A549 (cell line): ENCODE data around the gene SEMA5A. TPM values are rescaled to one million over a fixed set of nuclear protein-coding genes. Genes with fewer than 3 reads are reported as not detected.

Source experiments
- ATAC-seq, 2 experiments: fragments of 200-7000 bp in 1 of 2; fragments of >200 bp in 1 of 2; cut with Nextera tagmentation in 1 of 2; cut with Tn5 transposase in 1 of 2; 3 replicates each; pipeline versions ENCODE4 v1.8.0 to v1.9.1; 2018 to 2020; ENCODE audit warnings: mild to moderate bottlenecking in 1 of 2, moderate library complexity in 1 of 2
- CTCF ChIA-PET: fragments of 300-600 bp; sonication (Branson Sonifier 250); formaldehyde crosslinking; extraction: SDS; loops from one replicate; lab custom pipeline; 2021; ENCODE audit warnings: antibody characterized with exemption, inconsistent platforms; lab: Yijun Ruan, JAX
- POLR2A ChIA-PET: fragments of 350-600 bp; formaldehyde crosslinking; extraction: SDS; loops from one replicate; lab custom pipeline; 2021; ENCODE audit warnings: antibody characterized with exemption, inconsistent platforms; lab: Yijun Ruan, JAX
- DNase-seq, 2 experiments: peaks; one replicate each; pipeline versions ENCODE4 v3.0.0 to v3.0.0-alpha.2; 2011 to 2016; ENCODE audit warnings: low read depth in 1 of 2, low spot score in 1 of 2
- FAIRE-seq: peaks from 2 replicates; lab custom pipeline; 2011; peaks lifted over from hg19 to GRCh38; lab: Jason Lieb, UNC
- H3K27ac ChIP-seq, 2 experiments: fragments of >200 bp; sonication (Bioruptor Twin); formaldehyde crosslinking; 3 replicates each; pipeline ENCODE4 v1.5.1; 2016 to 2017
- H3K4me1 ChIP-seq: fragments of >200 bp; sonication (Bioruptor Twin); formaldehyde crosslinking; 3 replicates; pipeline ENCODE4 v1.6.1; 2016
- H3K4me2 ChIP-seq: fragments of >200 bp; sonication (Bioruptor Twin); formaldehyde crosslinking; 3 replicates; pipeline ENCODE4 v1.6.1; 2016
- H3K4me3 ChIP-seq: fragments of >200 bp; sonication (Bioruptor Twin); formaldehyde crosslinking; 3 replicates; pipeline ENCODE4 v1.5.1; 2016
- H3K9me3 ChIP-seq: fragments of >200 bp; sonication (Bioruptor Twin); formaldehyde crosslinking; 3 replicates; pipeline ENCODE4 v1.6.1; 2016
- CBX2 ChIP-seq: fragments of 200-600 bp; sonication (generic); IDR thresholded peaks from 2 replicates; pipeline ENCODE4 v1.6.1; 2016; ENCODE audit warnings: low read depth, mild to moderate bottlenecking, borderline replicate concordance
- CBX8 ChIP-seq: fragments of 200-600 bp; sonication (generic); IDR thresholded peaks from 2 replicates; pipeline ENCODE4 v1.6.1; 2016
- CHD2 ChIP-seq: fragments of 150-350 bp; IDR thresholded peaks from 2 replicates; pipeline ENCODE4 v1.6.1; 2014; ENCODE audit warnings: low read length; ENCODE audit not compliant: partially characterized antibody
- CHD4 ChIP-seq: fragments of 200-600 bp; sonication (generic); IDR thresholded peaks from 2 replicates; pipeline ENCODE4 v1.6.1; 2016; ENCODE audit warnings: antibody characterized with exemption, mild to moderate bottlenecking, borderline replicate concordance
- EHF ChIP-seq: fragments of 250-450 bp; sonication (Bioruptor Pico); IDR thresholded peaks from 2 replicates; pipeline ENCODE4 v1.5.0; 2020; ENCODE audit warnings: mild to moderate bottlenecking
- EHMT2 ChIP-seq: fragments of 200-600 bp; sonication (generic); IDR thresholded peaks from 2 replicates; pipeline ENCODE4 v1.6.1; 2016; ENCODE audit warnings: antibody characterized with exemption, low read depth, mild to moderate bottlenecking, moderate library complexity
- EP300 ChIP-seq, 2 experiments: fragments of >200 bp; sonication (Bioruptor Twin); formaldehyde crosslinking; IDR thresholded peaks; 2 replicates in 1 of 2; 3 replicates in 1 of 2; pipeline ENCODE4 v1.6.1; 2016 to 2017
- FOSB ChIP-seq: fragments of 250-450 bp; sonication (Bioruptor Pico); IDR thresholded peaks from 2 replicates; pipeline ENCODE4 v1.5.0; 2020; ENCODE audit warnings: mild to moderate bottlenecking, moderate library complexity
- HEYL ChIP-seq: fragments of 250-450 bp; sonication (Bioruptor Pico); IDR thresholded peaks from 2 replicates; pipeline ENCODE4 v1.8.0; 2021; ENCODE audit warnings: mild to moderate bottlenecking, moderate library complexity
- HOXA7 ChIP-seq: fragments of 250-450 bp; sonication (Bioruptor Pico); IDR thresholded peaks from 2 replicates; pipeline ENCODE4 v1.5.0; 2020; ENCODE audit warnings: mild to moderate bottlenecking, moderate library complexity
- HOXB5 ChIP-seq: fragments of 250-450 bp; sonication (Bioruptor Pico); IDR thresholded peaks from 2 replicates; pipeline ENCODE4 v1.5.0; 2020; ENCODE audit warnings: mild to moderate bottlenecking, moderate library complexity
- JUNB ChIP-seq: fragments of >200 bp; sonication (Bioruptor Twin); formaldehyde crosslinking; IDR thresholded peaks from 2 replicates; pipeline ENCODE4 v1.6.1; 2016
- KDM5A ChIP-seq: fragments of 200-600 bp; sonication (generic); IDR thresholded peaks from 2 replicates; pipeline ENCODE4 v1.6.1; 2016; ENCODE audit warnings: antibody characterized with exemption, mild to moderate bottlenecking
- MAZ ChIP-seq: fragments of 150-350 bp; IDR thresholded peaks from 2 replicates; pipeline ENCODE4 v1.6.1; 2014; ENCODE audit warnings: antibody characterized with exemption, low read depth, low read length, borderline replicate concordance
- MYC ChIP-seq: IDR thresholded peaks from 2 replicates; pipeline ENCODE4 v1.6.1; 2012; ENCODE audit warnings: mild to moderate bottlenecking, inconsistent platforms, low read length, improper control_type of control experiment, borderline replicate concordance
- NR3C1 ChIP-seq: fragments of >200 bp; sonication (Bioruptor Twin); formaldehyde crosslinking; IDR thresholded peaks from 3 replicates; pipeline ENCODE4 v1.6.1; 2017
- POLR2A ChIP-seq: IDR thresholded peaks from 2 replicates; pipeline ENCODE4 v1.6.1; 2012; ENCODE audit warnings: mild to moderate bottlenecking, low read length
- RCOR1 ChIP-seq: fragments of 150-350 bp; IDR thresholded peaks from 2 replicates; pipeline ENCODE4 v1.6.1; 2014; ENCODE audit warnings: antibody characterized with exemption, low read length, low read depth
- RNF2 ChIP-seq: fragments of 200-600 bp; sonication (generic); IDR thresholded peaks from 2 replicates; pipeline ENCODE4 v1.6.1; 2016; ENCODE audit warnings: low read depth, mild to moderate bottlenecking, antibody characterized with exemption, moderate library complexity, borderline replicate concordance
- ZC3H11A ChIP-seq: fragments of 450-650 bp; IDR thresholded peaks from 2 replicates; pipeline ENCODE4 v1.6.1; 2014; ENCODE audit warnings: antibody characterized with exemption, mild to moderate bottlenecking
- ZSCAN20 ChIP-seq: fragments of 250-450 bp; sonication (Bioruptor Pico); IDR thresholded peaks from 2 replicates; pipeline ENCODE4 v1.8.0; 2022; ENCODE audit warnings: mild to moderate bottlenecking, moderate library complexity
- WGBS: methylation state at CpG from one replicate; pipeline ENCODE4 v1.1.6; 2017; ENCODE audit errors: missing lambda C conversion rate; 5-methylcytosine and 5-hydroxymethylcytosine counted together
- polyA plus RNA-seq, 4 experiments: library from polyadenylated mRNA; depleted of rRNA in 3 of 4; stranded (reverse); fragments of >200 nt; fragmentation: RNase III in 1 of 4; extraction: RNeasy Plus Mini Kit Qiagen cat#74134 plus additional on column Dnase treatment in 1 of 4; gene quantifications; 2 replicates in 3 of 4; 3 replicates in 1 of 4; pipeline ENCODE4 v1.2.3, GENCODE V29; 2011 to 2017
- TF ChIP-seq, protein P1 (sequence below): IDR thresholded peaks from 2 replicates; pipeline ENCODE4 v1.6.1; 2012
- TF ChIP-seq, protein P2 (sequence below): fragments of >200 bp; sonication (Bioruptor Twin); formaldehyde crosslinking; IDR thresholded peaks from 3 replicates; pipeline ENCODE4 v1.6.1; 2016
- TF ChIP-seq, protein P3 (sequence below): fragments of 250-450 bp; sonication (Bioruptor Pico); IDR thresholded peaks from 2 replicates; pipeline ENCODE4 v1.5.0; 2020; ENCODE audit warnings: low read depth, mild to moderate bottlenecking, moderate library complexity
- TF ChIP-seq, protein P4 (sequence below): fragments of 200-600 bp; sonication (generic); IDR thresholded peaks from 2 replicates; pipeline ENCODE4 v1.6.1; 2016; ENCODE audit warnings: antibody characterized with exemption, mild to moderate bottlenecking, moderate library complexity
- TF ChIP-seq, protein P5 (sequence below): fragments of >200 bp; sonication (Bioruptor Twin); formaldehyde crosslinking; IDR thresholded peaks from 2 replicates; pipeline ENCODE4 v1.6.1; 2016
- TF ChIP-seq, protein P6 (sequence below): fragments of 450-650 bp; IDR thresholded peaks from 2 replicates; pipeline ENCODE4 v1.6.1; 2014; ENCODE audit warnings: antibody characterized with exemption
- TF ChIP-seq, protein P7 (sequence below): fragments of >200 bp; sonication (Bioruptor Twin); formaldehyde crosslinking; IDR thresholded peaks from 3 replicates; pipeline ENCODE4 v1.5.1; 2016

The SEMA5A gene
- polyA plus RNA-seq, 2 of the 4 experiments (the other 2 are of a cell fraction) = not detected

DNA sequence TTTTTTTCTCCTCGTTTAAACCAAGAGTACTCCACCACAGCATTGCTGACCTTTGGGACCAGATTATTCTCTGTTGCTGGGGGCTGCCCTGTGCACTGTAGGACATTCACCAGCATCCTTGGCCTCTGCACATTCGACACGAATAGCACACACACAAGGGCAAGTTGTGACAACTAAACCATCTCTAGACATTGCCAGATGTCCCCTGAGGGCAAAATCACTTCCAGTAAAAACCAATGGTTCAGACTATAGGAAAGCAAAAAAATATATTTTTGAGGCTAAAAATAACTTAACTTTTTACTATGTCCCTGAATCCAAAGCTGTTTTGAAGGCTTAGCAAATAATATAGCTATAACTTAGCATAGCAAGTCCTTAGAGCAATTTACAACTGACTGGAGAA, 65.9 kb downstream of the SEMA5A start:
- Histone ChIP-seq H3K27ac (no peak overlapping the region), H3K4me1 (no peaks in the 10 kb centered on the region), H3K4me3 (no peak overlapping the region), H3K9me3 (no peaks in the 10 kb centered on the region), H3K4me2 (no peak overlapping the region)
- POLR2A ChIA-PET = no interaction called here
- CTCF ChIA-PET = no interaction called here
- FAIRE-seq = no peak
- no peak for DNase-seq
- WGBS = 2% methylated on average over 3 of the region's 3 CpGs
- TF ChIP-seq, protein P1, sequence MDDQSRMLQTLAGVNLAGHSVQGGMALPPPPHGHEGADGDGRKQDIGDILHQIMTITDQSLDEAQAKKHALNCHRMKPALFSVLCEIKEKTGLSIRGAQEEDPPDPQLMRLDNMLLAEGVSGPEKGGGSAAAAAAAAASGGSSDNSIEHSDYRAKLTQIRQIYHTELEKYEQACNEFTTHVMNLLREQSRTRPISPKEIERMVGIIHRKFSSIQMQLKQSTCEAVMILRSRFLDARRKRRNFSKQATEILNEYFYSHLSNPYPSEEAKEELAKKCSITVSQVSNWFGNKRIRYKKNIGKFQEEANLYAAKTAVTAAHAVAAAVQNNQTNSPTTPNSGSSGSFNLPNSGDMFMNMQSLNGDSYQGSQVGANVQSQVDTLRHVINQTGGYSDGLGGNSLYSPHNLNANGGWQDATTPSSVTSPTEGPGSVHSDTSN = no peak
- TF ChIP-seq, protein P2, sequence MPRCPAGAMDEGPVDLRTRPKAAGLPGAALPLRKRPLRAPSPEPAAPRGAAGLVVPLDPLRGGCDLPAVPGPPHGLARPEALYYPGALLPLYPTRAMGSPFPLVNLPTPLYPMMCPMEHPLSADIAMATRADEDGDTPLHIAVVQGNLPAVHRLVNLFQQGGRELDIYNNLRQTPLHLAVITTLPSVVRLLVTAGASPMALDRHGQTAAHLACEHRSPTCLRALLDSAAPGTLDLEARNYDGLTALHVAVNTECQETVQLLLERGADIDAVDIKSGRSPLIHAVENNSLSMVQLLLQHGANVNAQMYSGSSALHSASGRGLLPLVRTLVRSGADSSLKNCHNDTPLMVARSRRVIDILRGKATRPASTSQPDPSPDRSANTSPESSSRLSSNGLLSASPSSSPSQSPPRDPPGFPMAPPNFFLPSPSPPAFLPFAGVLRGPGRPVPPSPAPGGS = no peak
- TF ChIP-seq KDM5A (no peak), CBX8 (no peak), ZSCAN20 (CRISPR knock-in tag) (no peak), EHMT2 (no peak), HOXA7 (CRISPR knock-in tag) (no peak), RCOR1 (no peak), POLR2A (no peak), MAZ (no peak), ZC3H11A (no peak), CHD2 (no peak), EP300 (IDR thresholded peaks at IDR 0.05) (no peak), MYC (no peak)
- TF ChIP-seq, protein P3, sequence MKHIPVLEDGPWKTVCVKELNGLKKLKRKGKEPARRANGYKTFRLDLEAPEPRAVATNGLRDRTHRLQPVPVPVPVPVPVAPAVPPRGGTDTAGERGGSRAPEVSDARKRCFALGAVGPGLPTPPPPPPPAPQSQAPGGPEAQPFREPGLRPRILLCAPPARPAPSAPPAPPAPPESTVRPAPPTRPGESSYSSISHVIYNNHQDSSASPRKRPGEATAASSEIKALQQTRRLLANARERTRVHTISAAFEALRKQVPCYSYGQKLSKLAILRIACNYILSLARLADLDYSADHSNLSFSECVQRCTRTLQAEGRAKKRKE (CRISPR knock-in tag) = no peak
- ATAC-seq = no peak

DNA sequence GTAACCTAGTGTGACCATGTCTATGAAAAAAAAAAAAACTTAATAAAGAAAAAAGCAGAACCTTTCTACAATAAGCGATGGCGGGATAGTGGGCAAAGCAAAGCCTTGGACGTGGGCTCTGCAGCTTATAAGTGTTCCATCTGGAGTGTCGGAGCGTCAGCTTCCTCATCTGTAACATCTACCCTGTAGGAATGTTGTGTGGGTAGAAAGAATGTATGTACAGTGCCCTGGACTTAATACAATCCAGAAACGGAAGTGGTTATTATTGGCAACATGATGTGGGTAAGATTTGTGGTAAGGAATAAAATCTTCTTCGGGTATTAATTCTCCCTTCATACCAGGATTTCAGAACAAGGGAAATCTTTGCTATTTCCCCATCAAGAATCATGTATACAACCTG, 66.5 kb downstream of the SEMA5A start:
- WGBS = 24% methylated on average over 7 of the region's 7 CpGs

DNA sequence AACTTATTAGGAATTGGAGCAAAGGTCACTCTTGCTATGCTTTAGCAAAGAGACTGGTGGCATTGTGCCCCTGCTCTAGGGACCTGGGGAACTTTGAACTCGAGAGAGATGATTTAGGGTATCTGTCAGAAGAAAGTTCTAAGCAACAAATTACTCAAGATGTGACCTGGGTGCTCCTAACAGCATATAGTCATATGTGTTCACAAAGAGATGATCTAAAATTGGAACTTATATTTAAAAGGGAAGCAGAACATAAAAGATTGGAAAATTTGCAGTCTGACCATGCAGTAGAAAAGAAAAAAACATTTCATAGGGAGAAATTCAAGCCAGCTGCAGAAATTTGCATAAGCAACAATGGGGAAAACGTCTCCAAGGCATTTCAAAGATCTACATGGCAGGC, 68.3 kb downstream of the SEMA5A start:
- DNase-seq = no peak
- ChIA-PET POLR2A (no interaction called here), CTCF (no interaction called here)
- ATAC-seq = no peak
- FAIRE-seq = no peak
- Histone ChIP-seq H3K4me3 (no peak overlapping the region), H3K9me3 (no peaks in the 10 kb centered on the region), H3K4me1 (no peaks in the 10 kb centered on the region), H3K27ac (no peak overlapping the region), H3K4me2 (no peak overlapping the region)
- WGBS = 0% methylated on average over 2 of the region's 2 CpGs
- no peak for TF ChIP-seq RNF2
- TF ChIP-seq EP300 (IDR thresholded peaks at IDR 0.05) = no peak
- TF ChIP-seq EHMT2 = no peak
- TF ChIP-seq CHD4 = no peak
- TF ChIP-seq, protein P4, sequence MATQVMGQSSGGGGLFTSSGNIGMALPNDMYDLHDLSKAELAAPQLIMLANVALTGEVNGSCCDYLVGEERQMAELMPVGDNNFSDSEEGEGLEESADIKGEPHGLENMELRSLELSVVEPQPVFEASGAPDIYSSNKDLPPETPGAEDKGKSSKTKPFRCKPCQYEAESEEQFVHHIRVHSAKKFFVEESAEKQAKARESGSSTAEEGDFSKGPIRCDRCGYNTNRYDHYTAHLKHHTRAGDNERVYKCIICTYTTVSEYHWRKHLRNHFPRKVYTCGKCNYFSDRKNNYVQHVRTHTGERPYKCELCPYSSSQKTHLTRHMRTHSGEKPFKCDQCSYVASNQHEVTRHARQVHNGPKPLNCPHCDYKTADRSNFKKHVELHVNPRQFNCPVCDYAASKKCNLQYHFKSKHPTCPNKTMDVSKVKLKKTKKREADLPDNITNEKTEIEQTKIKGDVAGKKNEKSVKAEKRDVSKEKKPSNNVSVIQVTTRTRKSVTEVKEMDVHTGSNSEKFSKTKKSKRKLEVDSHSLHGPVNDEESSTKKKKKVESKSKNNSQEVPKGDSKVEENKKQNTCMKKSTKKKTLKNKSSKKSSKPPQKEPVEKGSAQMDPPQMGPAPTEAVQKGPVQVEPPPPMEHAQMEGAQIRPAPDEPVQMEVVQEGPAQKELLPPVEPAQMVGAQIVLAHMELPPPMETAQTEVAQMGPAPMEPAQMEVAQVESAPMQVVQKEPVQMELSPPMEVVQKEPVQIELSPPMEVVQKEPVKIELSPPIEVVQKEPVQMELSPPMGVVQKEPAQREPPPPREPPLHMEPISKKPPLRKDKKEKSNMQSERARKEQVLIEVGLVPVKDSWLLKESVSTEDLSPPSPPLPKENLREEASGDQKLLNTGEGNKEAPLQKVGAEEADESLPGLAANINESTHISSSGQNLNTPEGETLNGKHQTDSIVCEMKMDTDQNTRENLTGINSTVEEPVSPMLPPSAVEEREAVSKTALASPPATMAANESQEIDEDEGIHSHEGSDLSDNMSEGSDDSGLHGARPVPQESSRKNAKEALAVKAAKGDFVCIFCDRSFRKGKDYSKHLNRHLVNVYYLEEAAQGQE = no peak
- no peak for TF ChIP-seq MAZ
- TF ChIP-seq JUNB = no peak
- no peak for TF ChIP-seq EHF
- no peak for TF ChIP-seq HEYL (CRISPR knock-in tag)
- TF ChIP-seq, protein P5, sequence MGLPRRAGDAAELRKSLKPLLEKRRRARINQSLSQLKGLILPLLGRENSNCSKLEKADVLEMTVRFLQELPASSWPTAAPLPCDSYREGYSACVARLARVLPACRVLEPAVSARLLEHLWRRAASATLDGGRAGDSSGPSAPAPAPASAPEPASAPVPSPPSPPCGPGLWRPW = no peak
- TF ChIP-seq HOXB5 = no peak
- TF ChIP-seq, protein P6, sequence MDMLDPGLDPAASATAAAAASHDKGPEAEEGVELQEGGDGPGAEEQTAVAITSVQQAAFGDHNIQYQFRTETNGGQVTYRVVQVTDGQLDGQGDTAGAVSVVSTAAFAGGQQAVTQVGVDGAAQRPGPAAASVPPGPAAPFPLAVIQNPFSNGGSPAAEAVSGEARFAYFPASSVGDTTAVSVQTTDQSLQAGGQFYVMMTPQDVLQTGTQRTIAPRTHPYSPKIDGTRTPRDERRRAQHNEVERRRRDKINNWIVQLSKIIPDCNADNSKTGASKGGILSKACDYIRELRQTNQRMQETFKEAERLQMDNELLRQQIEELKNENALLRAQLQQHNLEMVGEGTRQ = no peak
- TF ChIP-seq, protein P7, sequence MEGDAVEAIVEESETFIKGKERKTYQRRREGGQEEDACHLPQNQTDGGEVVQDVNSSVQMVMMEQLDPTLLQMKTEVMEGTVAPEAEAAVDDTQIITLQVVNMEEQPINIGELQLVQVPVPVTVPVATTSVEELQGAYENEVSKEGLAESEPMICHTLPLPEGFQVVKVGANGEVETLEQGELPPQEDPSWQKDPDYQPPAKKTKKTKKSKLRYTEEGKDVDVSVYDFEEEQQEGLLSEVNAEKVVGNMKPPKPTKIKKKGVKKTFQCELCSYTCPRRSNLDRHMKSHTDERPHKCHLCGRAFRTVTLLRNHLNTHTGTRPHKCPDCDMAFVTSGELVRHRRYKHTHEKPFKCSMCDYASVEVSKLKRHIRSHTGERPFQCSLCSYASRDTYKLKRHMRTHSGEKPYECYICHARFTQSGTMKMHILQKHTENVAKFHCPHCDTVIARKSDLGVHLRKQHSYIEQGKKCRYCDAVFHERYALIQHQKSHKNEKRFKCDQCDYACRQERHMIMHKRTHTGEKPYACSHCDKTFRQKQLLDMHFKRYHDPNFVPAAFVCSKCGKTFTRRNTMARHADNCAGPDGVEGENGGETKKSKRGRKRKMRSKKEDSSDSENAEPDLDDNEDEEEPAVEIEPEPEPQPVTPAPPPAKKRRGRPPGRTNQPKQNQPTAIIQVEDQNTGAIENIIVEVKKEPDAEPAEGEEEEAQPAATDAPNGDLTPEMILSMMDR = no peak

More for the DNA sequence above, 66.5 kb downstream of the SEMA5A start:
- ChIA-PET CTCF (no interaction called here), POLR2A (no interaction called here)
- FAIRE-seq = no peak
- Histone ChIP-seq H3K9me3 (no peaks in the 10 kb centered on the region), H3K27ac (no peak overlapping the region), H3K4me1 (no peaks in the 10 kb centered on the region), H3K4me3 (no peak overlapping the region), H3K4me2 (no peak overlapping the region)
- ATAC-seq = no peak
- no peak for DNase-seq
- TF ChIP-seq EP300 (IDR thresholded peaks at IDR 0.05) (no peak), HEYL (CRISPR knock-in tag) (no peak), NR3C1 (no peak), CBX2 (no peak), FOSB (CRISPR knock-in tag) (no peak)
